GM12875 (cell line): Measurements from ENCODE around the gene ODF4.
"Not testable (repeated sequence)": the region's sequence is repeated elsewhere in the genome, so short reads cannot be mapped to it uniquely, and the experiment has no call there.

ENCODE experiments used
- H3K4me3 ChIP-seq: one replicate; pipeline ENCODE4 v1.5.1; 2011; ENCODE audit warnings: low read depth, low read length, control low read depth
- TF ChIP-seq, protein P1 (sequence below): IDR thresholded peaks from 2 replicates; pipeline ENCODE4 v1.5.1; 2011; ENCODE audit warnings: low read depth, mild to moderate bottlenecking, control low read depth, inconsistent platforms, low read length, moderate library complexity, borderline replicate concordance; ENCODE audit not compliant: insufficient read depth

The ODF4 gene

DNA sequence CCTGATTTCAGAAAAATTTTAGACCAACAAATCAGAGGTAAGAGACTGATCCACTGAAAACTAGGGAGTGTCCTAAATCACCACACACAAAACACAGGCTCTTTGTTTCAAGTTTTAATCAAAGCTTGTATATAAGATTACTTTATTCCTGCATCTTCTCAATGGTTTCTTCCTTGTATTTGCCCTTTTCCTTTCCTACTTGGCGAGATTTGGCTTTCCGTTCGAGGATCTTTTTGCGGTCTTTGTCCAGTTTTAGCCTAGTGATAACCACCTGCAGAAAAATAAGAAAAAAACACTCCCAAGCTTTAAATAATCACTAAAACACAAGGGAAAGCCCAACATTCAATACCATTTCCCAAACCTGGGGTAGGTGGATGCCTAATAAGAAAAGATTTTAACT lies 37.8 kb downstream of the ODF4 start:
- no peak overlapping the region for H3K4me3 ChIP-seq
- TF ChIP-seq, protein P1, sequence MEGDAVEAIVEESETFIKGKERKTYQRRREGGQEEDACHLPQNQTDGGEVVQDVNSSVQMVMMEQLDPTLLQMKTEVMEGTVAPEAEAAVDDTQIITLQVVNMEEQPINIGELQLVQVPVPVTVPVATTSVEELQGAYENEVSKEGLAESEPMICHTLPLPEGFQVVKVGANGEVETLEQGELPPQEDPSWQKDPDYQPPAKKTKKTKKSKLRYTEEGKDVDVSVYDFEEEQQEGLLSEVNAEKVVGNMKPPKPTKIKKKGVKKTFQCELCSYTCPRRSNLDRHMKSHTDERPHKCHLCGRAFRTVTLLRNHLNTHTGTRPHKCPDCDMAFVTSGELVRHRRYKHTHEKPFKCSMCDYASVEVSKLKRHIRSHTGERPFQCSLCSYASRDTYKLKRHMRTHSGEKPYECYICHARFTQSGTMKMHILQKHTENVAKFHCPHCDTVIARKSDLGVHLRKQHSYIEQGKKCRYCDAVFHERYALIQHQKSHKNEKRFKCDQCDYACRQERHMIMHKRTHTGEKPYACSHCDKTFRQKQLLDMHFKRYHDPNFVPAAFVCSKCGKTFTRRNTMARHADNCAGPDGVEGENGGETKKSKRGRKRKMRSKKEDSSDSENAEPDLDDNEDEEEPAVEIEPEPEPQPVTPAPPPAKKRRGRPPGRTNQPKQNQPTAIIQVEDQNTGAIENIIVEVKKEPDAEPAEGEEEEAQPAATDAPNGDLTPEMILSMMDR, result no peak

DNA sequence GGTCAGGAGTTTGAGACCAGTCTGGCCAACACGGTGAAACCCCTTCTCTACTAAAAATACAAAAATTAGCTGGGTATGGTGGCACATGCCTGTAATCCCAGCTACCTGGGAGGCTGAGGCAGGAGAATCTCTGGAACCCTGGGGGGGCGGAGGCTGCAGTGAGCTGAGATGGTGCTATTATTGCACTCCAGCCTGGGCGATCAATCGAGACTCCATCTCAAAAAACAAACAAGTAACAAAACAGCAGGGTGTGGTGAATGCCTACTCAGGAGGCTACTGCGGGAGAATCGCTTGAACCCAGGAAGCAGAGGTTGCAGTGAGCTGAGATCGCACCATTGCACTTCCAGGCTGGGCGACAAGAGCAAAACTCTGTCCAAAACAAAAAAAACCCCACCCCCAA lies 38.5 kb downstream of the ODF4 start:
- H3K4me3 ChIP-seq, result not testable (repeated sequence)

DNA sequence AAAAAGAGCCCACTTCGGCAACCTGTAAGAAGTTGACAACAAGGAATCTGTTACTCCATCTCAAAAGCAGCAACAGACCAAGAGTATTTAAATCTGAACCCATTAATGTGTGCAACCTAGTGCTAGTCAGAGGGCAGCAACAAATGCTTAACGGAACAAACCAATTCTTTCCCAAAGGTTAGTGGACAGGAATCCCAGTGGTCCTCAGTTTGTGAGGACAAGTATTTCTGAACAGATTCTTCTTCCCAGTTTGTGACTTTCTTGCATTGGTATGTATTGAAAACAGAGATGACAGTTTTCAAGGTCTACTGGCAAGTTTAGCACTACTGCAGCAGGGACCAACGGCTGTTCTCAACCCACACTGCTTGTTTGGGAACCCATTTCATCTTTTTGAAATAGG lies 40.4 kb downstream of the ODF4 start:
- no peak overlapping the region for H3K4me3 ChIP-seq
- TF ChIP-seq, protein P1, result no peak

DNA sequence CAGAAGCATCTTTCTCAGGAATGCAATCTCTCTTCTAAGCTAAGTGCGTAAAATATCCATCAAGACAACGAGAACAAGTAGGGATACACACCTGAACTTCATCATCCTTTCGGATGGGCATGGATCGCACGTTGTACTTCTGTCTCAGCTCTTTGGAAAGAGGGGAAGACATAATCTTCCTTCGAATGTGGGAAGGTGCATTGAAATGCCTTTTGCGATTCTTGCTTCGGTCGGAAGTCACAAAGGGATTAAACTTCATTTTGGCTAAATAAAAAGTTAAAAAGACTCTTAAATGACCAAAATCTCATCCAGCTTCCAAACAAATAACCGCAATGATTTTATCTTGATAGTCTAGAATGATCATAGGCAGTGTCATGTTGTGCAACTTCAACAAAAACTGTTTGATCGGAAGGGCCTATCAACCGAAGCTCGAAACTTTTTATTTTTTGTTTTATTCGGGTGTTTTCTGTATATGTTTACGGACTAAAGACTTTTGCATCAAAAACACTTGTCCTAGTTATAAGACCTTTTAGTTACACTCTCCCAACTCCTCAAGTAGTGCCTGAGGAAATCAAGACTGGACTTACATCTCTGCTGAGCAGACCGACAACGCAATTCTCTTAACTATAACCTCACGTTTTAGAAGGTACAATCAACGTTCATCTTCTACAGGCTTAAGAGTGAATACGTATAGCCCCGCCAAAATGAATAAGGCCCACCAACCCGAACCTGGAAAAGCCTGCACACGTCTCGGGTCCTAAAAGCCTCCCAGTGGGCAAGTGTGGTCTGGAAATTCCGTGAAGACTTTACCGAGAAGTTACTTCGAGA lies 42.6 kb downstream of the ODF4 start:
- H3K4me3 ChIP-seq, result peak overlapping the region; percentile 83
- TF ChIP-seq, protein P1, result no peak

DNA sequence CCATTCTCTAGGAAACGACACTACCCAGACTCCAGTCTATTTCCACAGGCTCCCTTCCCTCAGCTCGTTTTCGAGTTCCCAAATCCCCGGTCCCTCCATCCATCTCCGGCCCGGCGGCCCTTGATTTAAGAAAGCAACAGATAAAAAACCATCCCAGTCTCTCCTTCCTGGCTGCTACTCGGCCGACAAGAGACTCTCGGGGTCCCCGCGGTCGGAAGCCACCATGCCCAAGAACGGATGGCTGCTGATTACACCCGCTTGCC lies 43.2 kb downstream of the ODF4 start:
- peak overlapping the region; percentile 83 for H3K4me3 ChIP-seq
- TF ChIP-seq, protein P1, result no peak

DNA sequence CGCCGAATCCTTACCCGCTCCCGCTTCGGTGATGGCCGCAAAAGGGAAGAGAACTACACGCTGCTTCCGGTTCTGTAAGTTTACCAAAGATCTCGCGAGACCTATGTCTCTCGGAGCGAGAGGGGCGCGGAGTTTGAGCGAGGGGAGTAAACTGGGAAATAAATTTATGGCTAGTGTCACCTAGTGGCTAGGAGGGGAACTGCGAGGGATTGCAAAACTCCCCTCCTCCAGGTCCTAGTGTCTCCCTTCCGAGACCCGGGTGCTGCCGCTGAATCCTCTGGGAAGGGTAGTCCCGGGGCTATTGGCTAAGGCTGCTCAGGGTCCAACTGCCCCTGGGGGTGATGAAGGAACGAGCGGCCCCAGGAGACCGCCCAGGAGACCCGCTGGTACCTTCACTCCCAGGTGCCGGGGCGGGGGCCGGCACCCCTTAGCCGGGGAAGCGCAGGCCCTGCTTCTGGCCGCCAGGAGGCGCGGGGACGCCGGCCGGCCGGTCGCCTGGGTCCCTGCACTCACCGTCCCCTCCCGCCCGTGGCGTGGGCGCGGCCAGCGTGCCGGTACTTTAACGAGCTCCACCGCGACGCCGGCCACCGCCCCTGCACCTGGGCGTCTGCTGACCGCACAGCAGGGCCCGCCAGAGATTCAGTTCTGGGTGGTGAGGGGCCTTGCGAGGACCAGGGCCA lies 43.6 kb downstream of the ODF4 start, which contains the start of gene RPL26:
Gene RPL26 (minus strand): TSS at position 51 of the 680 bp plus-strand sequence. CDS start 883 bp downstream, outside the sequence.
- peak within 1 kb of the TSS; percentile 87 for H3K4me3 ChIP-seq
- TF ChIP-seq, protein P1, result peak; percentile 83

DNA sequence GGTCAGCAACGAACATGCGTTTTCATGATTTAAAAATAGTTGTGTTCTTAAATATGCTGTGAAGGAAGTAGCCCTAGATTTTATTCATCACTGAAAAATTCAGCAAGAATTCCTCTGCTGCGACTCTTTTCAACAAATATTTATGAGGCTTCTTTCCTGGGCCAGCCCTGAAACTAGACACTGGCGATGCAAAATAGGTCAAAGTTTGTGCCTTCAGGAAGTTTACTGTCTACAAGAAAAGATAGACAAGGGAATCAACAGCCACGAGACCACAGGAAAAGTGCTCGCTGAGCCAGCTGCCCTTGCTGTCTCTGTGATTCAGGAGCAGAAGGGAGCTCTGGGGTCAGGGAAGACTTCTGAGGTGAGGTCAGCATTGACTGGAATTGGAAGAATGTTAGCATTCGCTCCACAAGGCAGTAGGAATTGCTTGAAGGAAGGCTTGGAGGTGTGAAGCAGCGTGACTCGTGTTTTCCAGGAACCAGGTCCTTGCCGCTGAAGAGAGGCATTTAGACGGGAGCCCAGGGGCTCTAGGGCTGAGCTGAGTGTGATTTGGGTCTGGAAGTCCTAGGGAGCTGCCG lies 45.2 kb downstream of the ODF4 start:
- no peak overlapping the region for H3K4me3 ChIP-seq
- TF ChIP-seq, protein P1, result no peak
